Measurements from ENCODE around the gene GSN. TPM values are rescaled to one million over a fixed set of nuclear protein-coding genes. Genes with fewer than 3 reads are reported as not detected.

The GSN gene
- total RNA-seq, 1 donor from 2014 or later: 84.7 TPM

Other genes with a start within 250 kb of the GSN start
- gene C5, start 217.9 kb upstream of the GSN start, total RNA-seq: 8.3 and 9.4 TPM in 2 replicates
- 27.6 and 31.4 TPM in 2 replicates for gene CNTRL, start 193.2 kb upstream of the GSN start, total RNA-seq
- gene RAB14, start 66.3 kb upstream of the GSN start, total RNA-seq: 59.7 and 62.2 TPM in 2 replicates
- 8.9 and 9.9 TPM in 2 replicates for gene STOM, start 102.1 kb downstream of the GSN start, total RNA-seq
- not detected in 2 replicates for gene GGTA1, start 231.7 kb downstream of the GSN start, total RNA-seq

All from neural crest cell (in vitro differentiated cells).